WERI-Rb-1 (cell line): ENCODE results near the gene VAV2.

Experiments
- DNase-seq: peaks from one replicate; pipeline ENCODE4 v3.0.0-alpha.2; 2020
- H3K27ac ChIP-seq: fragments of 250-450 bp; sonication (Bioruptor Pico); 2 replicates; pipeline ENCODE4 v1.5.1; 2020; ENCODE audit warnings: mild to moderate bottlenecking, moderate library complexity
- H3K27me3 ChIP-seq: fragments of 250-450 bp; sonication (Bioruptor Pico); 2 replicates; pipeline ENCODE4 v1.5.1; 2021; ENCODE audit warnings: mild to moderate bottlenecking, low read depth, moderate library complexity; ENCODE audit not compliant: insufficient read depth, severe bottlenecking
- H3K36me3 ChIP-seq: fragments of 250-450 bp; sonication (Bioruptor Pico); 2 replicates; pipeline ENCODE4 v1.5.1; 2020; ENCODE audit warnings: mild to moderate bottlenecking, moderate library complexity
- H3K4me3 ChIP-seq: 2 replicates; pipeline ENCODE4 v1.5.1; 2011; ENCODE audit warnings: low read depth, mild to moderate bottlenecking, control low read depth, low read length
- H3K9me3 ChIP-seq: fragments of 250-450 bp; sonication (Bioruptor Pico); 2 replicates; pipeline ENCODE4 v1.5.1; 2021; ENCODE audit warnings: mild to moderate bottlenecking, moderate library complexity; ENCODE audit not compliant: severe bottlenecking
- TF ChIP-seq, protein P1 (sequence below): IDR thresholded peaks from 2 replicates; pipeline ENCODE4 v1.5.1; 2011; ENCODE audit warnings: low read depth, mild to moderate bottlenecking, control low read depth, inconsistent platforms, low read length

Gene VAV2

DNA sequence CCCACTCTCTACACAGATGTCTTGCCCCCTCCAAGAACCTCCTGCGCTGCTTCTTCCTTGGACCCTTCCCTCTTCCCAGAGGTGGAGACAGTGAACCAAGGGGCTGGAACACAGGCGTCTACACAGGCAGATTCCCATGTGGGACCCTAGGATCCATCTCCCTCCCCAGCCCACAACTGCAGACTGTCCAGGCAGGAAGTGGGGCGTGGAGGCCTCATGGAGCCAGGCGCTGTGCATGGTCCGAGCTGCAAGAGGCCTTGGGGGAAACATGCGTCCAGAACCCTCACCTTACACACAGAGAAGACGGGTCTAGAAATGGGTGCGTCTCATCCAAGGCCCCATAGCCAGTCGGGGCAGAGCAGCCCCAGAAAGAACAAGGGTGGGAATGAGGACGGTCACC is 117.5 kb downstream of the VAV2 start:
- Histone ChIP-seq H3K27me3 (no peaks in the 10 kb centered on the region), H3K27ac (peak overlapping the region; percentile 87), H3K36me3 (peaks cover 8% of the 10 kb centered on the region), H3K9me3 (no peaks in the 10 kb centered on the region), H3K4me3 (no peak overlapping the region)
- no peak for DNase-seq
- TF ChIP-seq, protein P1, sequence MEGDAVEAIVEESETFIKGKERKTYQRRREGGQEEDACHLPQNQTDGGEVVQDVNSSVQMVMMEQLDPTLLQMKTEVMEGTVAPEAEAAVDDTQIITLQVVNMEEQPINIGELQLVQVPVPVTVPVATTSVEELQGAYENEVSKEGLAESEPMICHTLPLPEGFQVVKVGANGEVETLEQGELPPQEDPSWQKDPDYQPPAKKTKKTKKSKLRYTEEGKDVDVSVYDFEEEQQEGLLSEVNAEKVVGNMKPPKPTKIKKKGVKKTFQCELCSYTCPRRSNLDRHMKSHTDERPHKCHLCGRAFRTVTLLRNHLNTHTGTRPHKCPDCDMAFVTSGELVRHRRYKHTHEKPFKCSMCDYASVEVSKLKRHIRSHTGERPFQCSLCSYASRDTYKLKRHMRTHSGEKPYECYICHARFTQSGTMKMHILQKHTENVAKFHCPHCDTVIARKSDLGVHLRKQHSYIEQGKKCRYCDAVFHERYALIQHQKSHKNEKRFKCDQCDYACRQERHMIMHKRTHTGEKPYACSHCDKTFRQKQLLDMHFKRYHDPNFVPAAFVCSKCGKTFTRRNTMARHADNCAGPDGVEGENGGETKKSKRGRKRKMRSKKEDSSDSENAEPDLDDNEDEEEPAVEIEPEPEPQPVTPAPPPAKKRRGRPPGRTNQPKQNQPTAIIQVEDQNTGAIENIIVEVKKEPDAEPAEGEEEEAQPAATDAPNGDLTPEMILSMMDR = no peak

DNA sequence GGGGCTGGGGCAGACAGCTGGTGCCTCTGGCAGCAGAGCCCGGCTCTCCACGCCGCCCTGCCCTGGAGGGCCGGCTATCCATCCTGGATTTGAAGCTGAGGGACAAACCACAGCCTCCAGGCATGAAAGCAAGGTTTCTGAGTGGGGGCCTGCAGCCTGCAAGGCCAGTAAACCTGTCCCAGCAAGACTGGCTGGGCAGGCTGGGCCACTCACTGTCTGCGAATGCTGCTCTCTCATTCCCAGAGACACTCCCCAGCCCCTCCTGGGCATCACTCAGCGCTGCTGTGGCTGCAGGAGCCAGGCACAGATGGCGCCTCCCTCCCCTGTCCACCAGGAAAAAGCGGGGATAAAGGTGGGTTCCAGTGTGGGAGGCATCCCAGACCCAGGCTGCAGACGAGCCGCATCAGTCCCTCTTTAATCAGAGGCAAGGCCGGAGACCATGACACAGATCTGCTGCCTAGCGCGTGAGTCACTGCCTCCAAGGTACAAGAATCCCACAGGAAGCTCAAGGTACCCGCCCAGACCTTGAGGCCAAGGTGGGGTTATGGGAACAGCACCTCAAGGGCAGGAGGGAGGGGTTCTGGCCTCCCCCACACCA is 118.0 kb downstream of the VAV2 start:
- H3K36me3 ChIP-seq = peaks cover 8% of the 10 kb centered on the region
- no peaks in the 10 kb centered on the region for H3K27me3 ChIP-seq
- H3K4me3 ChIP-seq = no peak overlapping the region
- H3K9me3 ChIP-seq = no peaks in the 10 kb centered on the region
- TF ChIP-seq, protein P1 = no peak
- H3K27ac ChIP-seq = peak overlapping the region; percentile 87
- DNase-seq = peak; percentile 74

DNA sequence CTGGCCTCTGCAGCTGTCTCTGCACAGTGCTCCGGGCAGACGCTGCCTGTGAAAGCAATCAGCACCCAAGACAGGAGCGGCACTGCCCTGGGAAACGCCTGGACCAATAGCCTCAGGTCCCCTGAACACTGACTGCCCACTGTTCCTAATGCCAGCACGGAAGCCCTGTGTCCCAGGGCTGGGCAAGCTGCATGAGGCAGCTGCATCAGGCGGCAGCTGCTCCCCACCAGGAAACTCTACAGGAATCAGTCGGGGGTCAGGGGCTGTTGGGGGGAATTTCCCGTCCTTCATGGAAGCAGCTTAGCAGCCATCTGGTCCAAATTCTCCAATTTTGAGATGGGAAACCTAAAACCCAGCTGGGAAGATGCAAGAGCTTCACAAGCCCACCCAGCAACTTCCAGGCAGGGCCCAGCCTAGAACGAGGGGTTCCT is 118.6 kb downstream of the VAV2 start:
- H3K27me3 ChIP-seq = no peaks in the 10 kb centered on the region

DNA sequence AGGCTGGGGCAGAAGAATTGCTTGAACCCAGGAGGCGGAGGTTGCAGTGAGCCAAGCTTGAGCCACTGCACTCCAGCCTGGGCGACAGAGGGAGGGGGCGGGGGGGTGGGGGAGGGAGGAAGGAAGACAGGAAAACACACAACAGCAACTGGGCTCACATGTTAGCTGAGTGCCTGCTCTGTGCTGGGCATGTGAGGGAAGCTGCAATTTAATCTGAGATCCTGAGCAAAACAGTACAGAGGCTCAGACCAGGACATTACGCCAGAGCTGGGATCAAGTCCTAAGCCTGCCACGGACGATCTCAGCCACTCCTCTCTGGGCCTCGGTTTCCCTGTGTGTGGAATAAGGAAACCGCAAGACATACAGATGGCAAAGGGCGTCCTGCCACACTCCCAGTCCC is 119.1 kb downstream of the VAV2 start:
- Histone ChIP-seq H3K9me3 (no peaks in the 10 kb centered on the region), H3K27me3 (no peaks in the 10 kb centered on the region), H3K27ac (peak overlapping the region; percentile 87), H3K36me3 (peaks cover 5% of the 10 kb centered on the region; the same call in 1 of the 2 replicates), H3K4me3 (no peak overlapping the region)
- TF ChIP-seq, protein P1 = no peak
- no peak for DNase-seq

More for the DNA sequence above, 118.6 kb downstream of the VAV2 start:
- Histone ChIP-seq H3K36me3 (peaks cover 5% of the 10 kb centered on the region; the same call in 1 of the 2 replicates), H3K9me3 (no peaks in the 10 kb centered on the region), H3K4me3 (no peak overlapping the region), H3K27ac (peak overlapping the region; percentile 87)
- DNase-seq = no peak
- TF ChIP-seq, protein P1 = no peak

DNA sequence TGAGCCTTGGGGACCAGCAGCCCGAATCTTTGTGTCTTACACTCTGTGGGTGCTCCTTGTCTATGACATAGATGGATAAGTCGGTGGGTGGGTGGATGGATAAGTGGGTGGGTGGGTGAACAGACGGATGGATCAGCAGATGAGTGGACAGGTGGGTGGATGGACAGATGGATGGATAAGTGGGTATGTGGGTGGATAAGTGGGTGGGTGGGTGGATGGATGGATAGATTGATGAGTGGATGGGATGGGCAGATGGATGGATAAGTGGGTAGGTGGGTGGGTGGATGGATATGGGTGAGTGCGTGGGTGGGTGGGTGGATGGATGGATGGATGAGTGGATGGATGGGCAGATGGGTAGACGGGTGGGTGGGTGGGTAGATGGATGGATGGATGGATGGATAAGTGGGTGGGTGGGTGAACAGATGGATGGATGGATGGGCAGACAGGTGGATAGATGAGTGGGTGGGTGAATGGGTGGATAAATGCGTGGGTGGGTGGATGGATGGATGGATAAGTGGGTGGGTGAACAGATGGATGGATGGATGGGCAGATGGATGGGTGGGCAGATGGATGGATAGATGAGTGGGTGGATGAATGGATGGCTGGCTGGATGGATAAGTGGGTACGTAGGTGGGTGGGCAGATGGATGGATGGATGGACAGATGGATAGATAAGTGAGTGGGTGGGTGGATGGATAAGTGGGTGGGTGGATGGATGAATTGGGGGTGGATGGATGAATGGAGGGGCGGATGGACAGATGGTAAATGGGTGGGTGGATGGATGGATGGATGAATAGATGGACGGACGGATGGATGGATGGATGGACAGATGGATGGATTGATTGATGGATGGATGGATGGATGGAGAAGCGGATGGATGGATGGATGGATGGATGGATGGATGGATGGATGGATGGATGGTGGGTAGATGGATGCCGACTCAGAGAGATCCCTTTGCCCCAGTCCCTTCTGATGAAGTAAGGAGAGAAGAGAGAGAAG is 121.2 kb downstream of the VAV2 start:
- Histone ChIP-seq H3K4me3 (no peak overlapping the region), H3K27me3 (no peaks in the 10 kb centered on the region), H3K9me3 (peaks cover under 1% of the 10 kb centered on the region), H3K27ac (no peak overlapping the region), H3K36me3 (peaks cover 7% of the 10 kb centered on the region)
- DNase-seq = no peak
- TF ChIP-seq, protein P1 = no peak
